HepG2 (cell line): ENCODE measurements around the gene EEF2. TPM values are rescaled to one million over a fixed set of nuclear protein-coding genes. Genes with fewer than 3 reads are reported as not detected.
"Not testable (repeated sequence)": the region's sequence is repeated elsewhere in the genome, so short reads cannot be mapped to it uniquely, and the experiment has no call there.

ENCODE experiments used
- ATAC-seq: fragments of 200-7000 bp; cut with Tn5 transposase; 3 replicates; pipeline ENCODE4 v1.9.1; 2020; ENCODE audit warnings: mild to moderate bottlenecking, moderate library complexity
- BruUV-seq: library from RNA; stranded (reverse); fragments of 400-500 nt; replicated peaks from 2 replicates; lab custom pipeline; 2021; lab: Mats Ljungman, UMichigan
- CTCF ChIA-PET: fragments of 300-600 bp; formaldehyde crosslinking; extraction: SDS; loops from one replicate; lab custom pipeline; 2021; ENCODE audit warnings: low total read pairs, inconsistent platforms, low intra/inter-chr PET ratio; lab: Yijun Ruan, JAX
- POLR2A ChIA-PET: fragments of 350-600 bp; sonication (Branson Sonifier 250); formaldehyde crosslinking; loops from one replicate; lab custom pipeline; 2020; ENCODE audit warnings: antibody characterized with exemption, inconsistent platforms; lab: Yijun Ruan, JAX
- DNase-seq: peaks from one replicate; pipeline ENCODE4 v3.0.0-alpha.2; 2015; ENCODE audit warnings: low spot score
- FAIRE-seq: peaks from 3 replicates; lab custom pipeline; 2011; peaks lifted over from hg19 to GRCh38; lab: Jason Lieb, UNC
- H2AFZ ChIP-seq: one replicate; pipeline ENCODE4 v1.6.1; 2011; ENCODE audit warnings: low read length, inconsistent platforms
- H3K27ac ChIP-seq: fragments of 300-600 bp; 3 replicates; pipeline ENCODE4 v1.8.0; 2011; ENCODE audit warnings: mixed run types, mild to moderate bottlenecking, mixed read lengths, low read length, inconsistent platforms; ENCODE audit not compliant: insufficient read depth; ENCODE audit errors: extremely low read length
- H3K27me3 ChIP-seq, 2 experiments: fragments of 200-600 bp in 1 of 2; 2 replicates in 1 of 2; 3 replicates in 1 of 2; pipeline versions ENCODE4 v1.6.0 to v1.8.0; 2011; ENCODE audit warnings: low read length in 2 of 2, mild to moderate bottlenecking in 2 of 2, moderate library complexity in 2 of 2, inconsistent platforms in 1 of 2; ENCODE audit not compliant: insufficient read depth in 2 of 2, control insufficient read depth in 1 of 2
- H3K36me3 ChIP-seq, 2 experiments: fragments of 200-600 bp in 1 of 2; replicated peaks in 1 of 2; 2 replicates in 1 of 2; 3 replicates in 1 of 2; pipeline versions ENCODE4 v1.5.1 to v1.8.0; 2011; ENCODE audit warnings: low read length in 2 of 2, inconsistent platforms in 1 of 2; ENCODE audit not compliant: insufficient read depth in 2 of 2, control insufficient read depth in 1 of 2
- H3K4me1 ChIP-seq: 2 replicates; pipeline ENCODE4 v1.5.1; 2012; ENCODE audit warnings: low read length, inconsistent platforms; ENCODE audit not compliant: insufficient read depth
- H3K4me2 ChIP-seq: 2 replicates; pipeline ENCODE4 v1.6.0; 2011; ENCODE audit warnings: low read depth, low read length, inconsistent platforms
- H3K4me3 ChIP-seq, 3 experiments: fragments of 200-600 bp in 1 of 3; sonication (generic), shearing (Covaris generic) in 1 of 3; replicated peaks in 1 of 3; 2 replicates each; pipeline ENCODE4 v1.5.1; 2011 to 2016; ENCODE audit warnings: low read length in 3 of 3, inconsistent platforms in 2 of 3, low read depth in 2 of 3, mild to moderate bottlenecking in 2 of 3, control low read depth in 1 of 3, mixed read lengths in 1 of 3; ENCODE audit not compliant: insufficient read depth in 1 of 3
- H3K79me2 ChIP-seq: one replicate; pipeline ENCODE4 v1.6.1; 2011; ENCODE audit warnings: low read length, inconsistent platforms; ENCODE audit not compliant: insufficient read depth
- H3K9ac ChIP-seq: 2 replicates; pipeline ENCODE4 v1.6.0; 2011; ENCODE audit warnings: mild to moderate bottlenecking, low read depth, low read length, inconsistent platforms; ENCODE audit not compliant: insufficient read depth
- H3K9me3 ChIP-seq: 2 replicates; pipeline ENCODE4 v1.5.1; 2012; ENCODE audit warnings: mild to moderate bottlenecking, low read length
- H4K20me1 ChIP-seq: 2 replicates; pipeline ENCODE4 v1.6.0; 2011; ENCODE audit warnings: inconsistent platforms, mild to moderate bottlenecking, low read length, moderate library complexity; ENCODE audit not compliant: insufficient read depth
- CEBPB ChIP-seq: IDR thresholded peaks from 2 replicates; pipeline ENCODE4 v1.6.1; 2011; ENCODE audit warnings: low read depth, low read length, improper control_type of control experiment, borderline replicate concordance
- CEBPG ChIP-seq: IDR thresholded peaks from 2 replicates; pipeline ENCODE4 v1.6.1; 2016
- FOSL2 ChIP-seq: sonication (generic); formaldehyde crosslinking; IDR thresholded peaks from 2 replicates; pipeline ENCODE4 v1.4.0; 2020; ENCODE audit warnings: missing genetic modification reagents
- ONECUT2 ChIP-seq: sonication (generic); formaldehyde crosslinking; IDR thresholded peaks from 2 replicates; pipeline ENCODE4 v1.4.0; 2020; ENCODE audit warnings: missing genetic modification reagents
- ZMYM3 ChIP-seq: sonication (generic); formaldehyde crosslinking; IDR thresholded peaks from 2 replicates; pipeline ENCODE4 v1.5.1; 2020; ENCODE audit warnings: mild to moderate bottlenecking, missing genetic modification reagents
- ZNF121 ChIP-seq: sonication (generic); formaldehyde crosslinking; IDR thresholded peaks from 2 replicates; pipeline ENCODE4 v1.5.0; 2020; ENCODE audit warnings: mild to moderate bottlenecking, missing genetic modification reagents
- ZNF124 ChIP-seq: sonication (generic); formaldehyde crosslinking; IDR thresholded peaks from 2 replicates; pipeline ENCODE4 v1.4.0; 2020; ENCODE audit warnings: missing genetic modification reagents
- ZNF768 ChIP-seq: sonication (generic); formaldehyde crosslinking; IDR thresholded peaks from 2 replicates; pipeline ENCODE4 v1.4.0; 2020; ENCODE audit warnings: missing genetic modification reagents
- WGBS: methylation state at CpG from one replicate; pipeline ENCODE4 v1.1.6; 2017; ENCODE audit warnings: low lambda C conversion rate; 5-methylcytosine and 5-hydroxymethylcytosine counted together
- in situ Hi-C: cut with HindIII; loops from 2 replicates; pipeline ENCODE4 v1.10.0; 2017; ENCODE audit warnings: low pct_unique_long_range_greater_than_20kb; ENCODE audit not compliant: extremely low pct_ligation_motif_present
- intact Hi-C: fragments of 100-400 bp; cut with micrococcal nuclease; formaldehyde crosslinking; loops from one replicate; pipeline ENCODE4 v1.10.0; 2022; ENCODE audit not compliant: unreplicated experiment
- polyA plus RNA-seq, 8 experiments: library from polyadenylated mRNA; depleted of rRNA in 3 of 8; stranded (reverse) in 7 of 8; unstranded in 1 of 8; fragments of >200 nt; fragmentation: Illumina TruSeq in 4 of 8; extraction: Trizol in 4 of 8; gene quantifications; 2 replicates each; pipeline versions ENCODE4 v1.2.1 to v1.2.3, GENCODE V29; 2011 to 2016; ENCODE audit warnings: low read depth in 4 of 8, missing spikeins in 1 of 8, mixed read lengths in 1 of 8; ENCODE audit not compliant: insufficient read depth in 1 of 8
- total RNA-seq, 5 experiments: library from RNA; depleted of rRNA; stranded (reverse); fragments of >200 nt; fragmentation: Illumina TruSeq; extraction: Trizol; gene quantifications; 2 replicates each; pipeline ENCODE4 v1.2.3, GENCODE V29; 2016; ENCODE audit warnings: low read depth in 1 of 5
- TF ChIP-seq, protein P1 (sequence below): sonication (generic); formaldehyde crosslinking; IDR thresholded peaks from 2 replicates; pipeline ENCODE4 v1.5.0; 2020; ENCODE audit warnings: mild to moderate bottlenecking, missing genetic modification reagents

EEF2 gene
- total and polyA plus RNA-seq, 2 of the 13 experiments (the other 11 are each of a cell fraction or from before 2014, with no cell fraction given) = 1,441 to 1,777 TPM

DNA sequence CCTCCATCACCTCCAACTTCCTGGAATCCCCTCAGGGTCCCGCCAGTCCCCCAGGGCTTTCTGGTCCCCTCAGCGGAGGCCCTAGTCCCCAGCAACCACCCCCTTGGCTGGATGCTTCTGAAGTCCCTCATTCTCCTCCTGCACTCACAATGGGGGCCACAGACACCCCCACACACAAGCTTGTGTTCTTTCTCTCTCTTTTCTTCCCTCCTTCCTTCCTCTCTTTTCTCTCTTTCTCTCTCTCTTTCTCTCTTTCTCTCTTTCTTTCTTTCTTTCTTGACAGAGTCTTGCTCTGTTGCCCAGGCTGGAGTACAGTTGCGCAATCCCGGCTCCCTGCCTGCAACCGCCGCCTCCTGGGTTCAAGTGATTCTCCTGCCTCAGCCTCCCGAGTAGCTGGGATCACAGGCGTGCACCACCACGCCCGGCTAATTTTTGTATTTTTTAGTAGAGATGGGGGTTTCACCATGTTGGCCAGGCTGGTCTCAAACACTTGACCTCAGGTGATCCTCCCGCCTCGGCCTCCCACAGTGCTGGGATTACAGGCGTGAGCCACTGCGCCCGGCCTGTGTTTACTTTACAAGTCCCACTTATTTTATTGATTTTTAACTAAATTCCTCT is 37.8 kb downstream of the EEF2 start:
- H3K4me2 ChIP-seq, H3K9ac ChIP-seq, BruUV-seq, H3K79me2 ChIP-seq, intact Hi-C loops, POLR2A ChIA-PET, DNase-seq, FAIRE-seq, H2AFZ ChIP-seq, CTCF ChIA-PET, H4K20me1 ChIP-seq, H3K4me1 ChIP-seq, ATAC-seq, H3K27ac ChIP-seq, H3K4me3 ChIP-seq, H3K36me3 ChIP-seq, in situ Hi-C loops, H3K9me3 ChIP-seq: not testable (repeated sequence)
- H3K27me3 ChIP-seq = peaks cover 0 to 11% of the 10 kb centered on the region in 2 experiments; a peak in 2 of 5 replicates
- WGBS = 45% methylated on average over 14 of the region's 15 CpGs
- TF ChIP-seq ONECUT2 (CRISPR knock-in tag) (0 out of 2 replicates have a peak, but pooled peaks have one; percentile 19), CEBPB (peak; percentile 72), ZNF121 (CRISPR knock-in tag) (peak; percentile 65), CEBPG (CRISPR knock-in tag) (peak; percentile 39; the same call in 1 of the 2 replicates)
- TF ChIP-seq, protein P1, sequence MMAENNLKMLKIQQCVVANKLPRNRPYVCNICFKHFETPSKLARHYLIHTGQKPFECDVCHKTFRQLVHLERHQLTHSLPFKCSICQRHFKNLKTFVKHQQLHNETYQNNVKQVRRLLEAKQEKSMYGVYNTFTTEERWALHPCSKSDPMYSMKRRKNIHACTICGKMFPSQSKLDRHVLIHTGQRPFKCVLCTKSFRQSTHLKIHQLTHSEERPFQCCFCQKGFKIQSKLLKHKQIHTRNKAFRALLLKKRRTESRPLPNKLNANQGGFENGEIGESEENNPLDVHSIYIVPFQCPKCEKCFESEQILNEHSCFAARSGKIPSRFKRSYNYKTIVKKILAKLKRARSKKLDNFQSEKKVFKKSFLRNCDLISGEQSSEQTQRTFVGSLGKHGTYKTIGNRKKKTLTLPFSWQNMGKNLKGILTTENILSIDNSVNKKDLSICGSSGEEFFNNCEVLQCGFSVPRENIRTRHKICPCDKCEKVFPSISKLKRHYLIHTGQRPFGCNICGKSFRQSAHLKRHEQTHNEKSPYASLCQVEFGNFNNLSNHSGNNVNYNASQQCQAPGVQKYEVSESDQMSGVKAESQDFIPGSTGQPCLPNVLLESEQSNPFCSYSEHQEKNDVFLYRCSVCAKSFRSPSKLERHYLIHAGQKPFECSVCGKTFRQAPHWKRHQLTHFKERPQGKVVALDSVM = peak; percentile 70; the same call in 1 of the 2 replicates

DNA sequence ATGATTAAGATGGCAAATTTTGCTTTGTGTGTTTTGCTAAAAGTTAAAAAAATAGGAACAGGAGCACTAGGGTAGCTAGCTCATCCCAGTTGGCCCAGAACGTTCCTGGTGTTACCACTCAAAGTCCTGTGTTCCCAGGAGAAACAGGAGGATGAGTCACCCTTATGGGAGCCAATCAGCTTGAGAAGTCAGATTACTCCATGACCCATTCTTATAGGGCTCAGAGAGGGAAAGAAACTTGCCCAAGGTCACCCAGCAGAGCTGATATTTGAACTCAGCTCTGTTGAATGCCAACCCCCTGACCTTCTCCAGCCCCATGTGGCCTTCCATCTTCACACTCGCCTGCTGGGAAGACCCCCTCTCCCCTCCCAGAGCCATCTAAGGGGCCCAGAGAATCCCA is 39.4 kb downstream of the EEF2 start:
- H3K4me3 ChIP-seq = no peak overlapping the region
- no peaks in the 10 kb centered on the region for H3K79me2 ChIP-seq
- 0% methylated on average over 2 of the region's 2 CpGs for WGBS
- TF ChIP-seq ZNF124 (no peak), ZNF768 (CRISPR knock-in tag) (peak; percentile 92), ZMYM3 (CRISPR knock-in tag) (peak; percentile 39; the same call in 1 of the 2 replicates), FOSL2 (CRISPR knock-in tag) (peak; percentile 40; the same call in 1 of the 2 replicates)
- TF ChIP-seq, all 625 proteins: peak for 3
- Histone ChIP-seq H3K27ac (no peak overlapping the region), H2AFZ (no peak overlapping the region), H3K9ac (no peak overlapping the region), H3K4me2 (no peak overlapping the region), H3K9me3 (no peaks in the 10 kb centered on the region), H3K36me3 (no peaks in the 10 kb centered on the region), H3K4me1 (no peaks in the 10 kb centered on the region), H4K20me1 (no peaks in the 10 kb centered on the region), H3K27me3 (peaks cover 0 to 4% of the 10 kb centered on the region in 2 experiments; a peak in 1 of 5 replicates)
- BruUV-seq = no TSS peak
- no peak for FAIRE-seq
- in situ Hi-C loops = no loop called here
- ATAC-seq = no peak
- CTCF ChIA-PET = no interaction called here
- no peak for DNase-seq
- POLR2A ChIA-PET = no interaction called here
- intact Hi-C loops = no loop called here
